Trophoblast cell (in vitro differentiated cells and primary cell): Measurements from ENCODE around the gene PCLO.

ENCODE experiments used
- DNase-seq, 2 donors: peaks; one replicate each; pipeline ENCODE4 v3.0.0-alpha.2; 2016
- H2AFZ ChIP-seq: 2 replicates; pipeline ENCODE4 v1.6.1; 2013; ENCODE audit warnings: low read length, moderate library complexity, mild to moderate bottlenecking; ENCODE audit not compliant: insufficient read depth, poor library complexity
- H2AK5ac ChIP-seq: 2 replicates; pipeline ENCODE4 v1.6.1; 2013; ENCODE audit warnings: mild to moderate bottlenecking, low read length
- H2BK120ac ChIP-seq: 2 replicates; pipeline ENCODE4 v1.6.1; 2013; ENCODE audit warnings: low read length, mild to moderate bottlenecking, moderate library complexity; ENCODE audit not compliant: insufficient read depth, poor library complexity
- H2BK12ac ChIP-seq: 2 replicates; pipeline ENCODE4 v1.6.1; 2013; ENCODE audit warnings: mild to moderate bottlenecking, low read length, moderate library complexity
- H2BK5ac ChIP-seq: 2 replicates; pipeline ENCODE4 v1.6.1; 2013; ENCODE audit warnings: low read length, low read depth, moderate library complexity, mild to moderate bottlenecking; ENCODE audit not compliant: poor library complexity
- H3K14ac ChIP-seq: 2 replicates; pipeline ENCODE4 v1.6.1; 2013; ENCODE audit warnings: mild to moderate bottlenecking, low read length
- H3K18ac ChIP-seq: 2 replicates; pipeline ENCODE4 v1.6.1; 2013; ENCODE audit warnings: mild to moderate bottlenecking, low read length
- H3K23ac ChIP-seq: 2 replicates; pipeline ENCODE4 v1.6.1; 2013; ENCODE audit warnings: low read length
- H3K27ac ChIP-seq: 2 replicates; pipeline ENCODE4 v1.5.1; 2013; ENCODE audit warnings: low read depth, mild to moderate bottlenecking, inconsistent platforms, low read length, moderate library complexity
- H3K27me3 ChIP-seq: 2 replicates; pipeline ENCODE4 v1.6.1; 2013; ENCODE audit warnings: inconsistent platforms, mild to moderate bottlenecking, low read length, moderate library complexity; ENCODE audit not compliant: insufficient read depth
- H3K36me3 ChIP-seq, 2 experiments: 1 replicate in 1 of 2; 2 replicates in 1 of 2; pipeline ENCODE4 v1.6.1; 2013; ENCODE audit warnings: low read length in 2 of 2, mild to moderate bottlenecking in 2 of 2, moderate library complexity in 1 of 2; ENCODE audit not compliant: insufficient read depth in 2 of 2, control insufficient read depth in 1 of 2
- H3K4ac ChIP-seq: 2 replicates; pipeline ENCODE4 v1.6.1; 2013; ENCODE audit warnings: low read depth, mild to moderate bottlenecking, low read length, moderate library complexity
- H3K4me1 ChIP-seq, 2 experiments: 1 replicate in 1 of 2; 2 replicates in 1 of 2; pipeline ENCODE4 v1.6.1; 2013; ENCODE audit warnings: low read length in 2 of 2, mild to moderate bottlenecking in 2 of 2, moderate library complexity in 1 of 2; ENCODE audit not compliant: insufficient read depth in 2 of 2, control insufficient read depth in 1 of 2
- H3K4me2 ChIP-seq: 2 replicates; pipeline ENCODE4 v1.6.1; 2013; ENCODE audit warnings: inconsistent platforms, mild to moderate bottlenecking, low read length, moderate library complexity
- H3K4me3 ChIP-seq: 2 replicates; pipeline ENCODE4 v1.5.1; 2013; ENCODE audit warnings: mild to moderate bottlenecking, low read depth, low read length, inconsistent platforms
- H3K79me1 ChIP-seq: one replicate; pipeline ENCODE4 v1.6.1; 2013; ENCODE audit warnings: low read length
- H3K79me2 ChIP-seq: 2 replicates; pipeline ENCODE4 v1.6.1; 2013; ENCODE audit warnings: low read length, mild to moderate bottlenecking; ENCODE audit not compliant: control insufficient read depth, insufficient read depth, poor library complexity
- H3K9ac ChIP-seq: 2 replicates; pipeline ENCODE4 v1.6.1; 2013; ENCODE audit warnings: mild to moderate bottlenecking, low read length
- H3K9me3 ChIP-seq: 2 replicates; pipeline ENCODE4 v1.6.1; 2013; ENCODE audit warnings: low read depth, mild to moderate bottlenecking, control low read depth, inconsistent platforms, low read length; ENCODE audit not compliant: insufficient read depth
- H4K12ac ChIP-seq: 2 replicates; pipeline ENCODE4 v1.6.1; 2013; ENCODE audit warnings: low read depth, mild to moderate bottlenecking, low read length, moderate library complexity
- H4K8ac ChIP-seq: 2 replicates; pipeline ENCODE4 v1.6.1; 2013; ENCODE audit warnings: low read depth, mild to moderate bottlenecking, low read length, moderate library complexity
- H4K91ac ChIP-seq: one replicate; pipeline ENCODE4 v1.6.1; 2013; ENCODE audit warnings: low read depth, mild to moderate bottlenecking, low read length, moderate library complexity
- WGBS: extraction: QIAGEN DNeasy Blood & Tissue Kit; methylation state at CpG from one replicate; pipeline ENCODE4 v1.1.7; 2013; ENCODE audit warnings: missing lambda C conversion rate; ENCODE audit not compliant: insufficient read length, insufficient coverage; ENCODE audit errors: extremely low coverage; 5-methylcytosine and 5-hydroxymethylcytosine counted together

PCLO gene

DNA sequence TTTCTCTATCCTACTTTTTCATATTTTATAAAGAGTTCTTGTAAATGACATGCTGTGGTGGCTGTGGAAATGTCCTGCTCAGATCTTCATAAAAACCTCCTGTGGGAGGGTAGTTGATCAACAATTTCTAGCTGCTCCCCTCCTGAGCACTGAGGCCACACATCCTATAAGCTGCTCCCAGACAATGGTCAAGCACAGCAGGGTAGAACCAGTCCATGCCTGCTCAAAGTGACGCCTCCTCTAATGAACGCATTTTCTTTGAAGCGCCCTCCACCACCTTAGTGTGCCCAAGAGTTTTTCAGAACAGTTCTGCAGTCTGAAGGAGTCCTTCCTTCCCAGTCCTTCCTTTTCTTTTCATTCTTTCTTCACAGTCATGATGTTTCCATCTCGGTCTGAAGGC is 420.5 kb downstream of the PCLO start:
- Histone ChIP-seq H3K27ac (no peak overlapping the region), H3K4me3 (no peak overlapping the region), H2BK12ac (peak overlapping the region; percentile 69), H2AK5ac (peak overlapping the region; percentile 47), H4K8ac (no peak overlapping the region), H3K4me2 (no peak overlapping the region), H3K9ac (no peak overlapping the region), H2BK120ac (peak overlapping the region; percentile 97), H3K9me3 (no peaks in the 10 kb centered on the region), H3K18ac (no peak overlapping the region), H3K79me2 (no peaks in the 10 kb centered on the region), H4K12ac (no peak overlapping the region), H3K79me1 (peaks cover 6% of the 10 kb centered on the region), H2BK5ac (no peak overlapping the region), H3K4me1 (peaks cover 4 to 6% of the 10 kb centered on the region in 2 experiments), H4K91ac (peak overlapping the region; percentile 18), H3K27me3 (no peaks in the 10 kb centered on the region), H3K14ac (no peak overlapping the region), H3K23ac (no peak overlapping the region), H3K36me3 (no peaks in the 10 kb centered on the region), H3K4ac (no peak overlapping the region), H2AFZ (no peak overlapping the region)
- DNase-seq = no peak
- WGBS = no CpG with 5 or more reads among the region's 4 CpGs

GRCh38 chr7:82741493-82741892 is 421.2 kb downstream of the PCLO start:
- H2BK5ac ChIP-seq = no peak overlapping the region
- H2BK12ac ChIP-seq = no peak overlapping the region
- no peak overlapping the region for H3K4ac ChIP-seq
- no peaks in the 10 kb centered on the region for H3K27me3 ChIP-seq
- H3K4me2 ChIP-seq = no peak overlapping the region
- H3K27ac ChIP-seq = no peak overlapping the region
- H3K14ac ChIP-seq = no peak overlapping the region
- H3K18ac ChIP-seq = no peak overlapping the region
- no peak overlapping the region for H4K12ac ChIP-seq
- H3K9me3 ChIP-seq = no peaks in the 10 kb centered on the region
- H3K9ac ChIP-seq = no peak overlapping the region
- no peak overlapping the region for H3K23ac ChIP-seq
- H3K4me1 ChIP-seq = peaks cover 4 to 6% of the 10 kb centered on the region in 2 experiments
- H4K91ac ChIP-seq = no peak overlapping the region
- no peak overlapping the region for H3K4me3 ChIP-seq
- no peak for DNase-seq
- H2BK120ac ChIP-seq = no peak overlapping the region
- H3K79me2 ChIP-seq = no peaks in the 10 kb centered on the region
- no peak overlapping the region for H4K8ac ChIP-seq
- H2AK5ac ChIP-seq = no peak overlapping the region
- H3K79me1 ChIP-seq = peaks cover 6% of the 10 kb centered on the region
- no peak overlapping the region for H2AFZ ChIP-seq
- H3K36me3 ChIP-seq = no peaks in the 10 kb centered on the region

- Histone ChIP-seq H3K4ac (no peak overlapping the region), H3K4me2 (no peak overlapping the region), H3K27ac (no peak overlapping the region), H3K14ac (no peak overlapping the region), H3K79me1 (peaks cover 6% of the 10 kb centered on the region), H3K9me3 (no peaks in the 10 kb centered on the region), H3K36me3 (no peaks in the 10 kb centered on the region), H2BK12ac (no peak overlapping the region), H2AK5ac (no peak overlapping the region), H4K91ac (no peak overlapping the region), H2BK120ac (no peak overlapping the region), H2BK5ac (no peak overlapping the region), H3K4me1 (peaks cover 3 to 6% of the 10 kb centered on the region in 2 experiments), H3K9ac (no peak overlapping the region), H4K8ac (no peak overlapping the region), H4K12ac (no peak overlapping the region), H3K23ac (no peak overlapping the region), H3K18ac (no peak overlapping the region), H2AFZ (no peak overlapping the region), H3K27me3 (no peaks in the 10 kb centered on the region), H3K4me3 (no peak overlapping the region), H3K79me2 (no peaks in the 10 kb centered on the region)
- DNase-seq = peak; percentile 57 to 77
- WGBS = 100% methylated on average over 1 of the region's 3 CpGs
These were observed 422.3 kb downstream of the PCLO start for GRCh38 chr7:82740246-82740848.

GRCh38 chr7:82736633-82737032 is 426.1 kb downstream of the PCLO start:
- H3K9me3 ChIP-seq = no peaks in the 10 kb centered on the region
- no peak overlapping the region for H2AK5ac ChIP-seq
- H3K4ac ChIP-seq = no peak overlapping the region
- no peak overlapping the region for H2BK5ac ChIP-seq
- no peak overlapping the region for H4K8ac ChIP-seq
- no peaks in the 10 kb centered on the region for H3K36me3 ChIP-seq
- no peak overlapping the region for H4K12ac ChIP-seq
- no peaks in the 10 kb centered on the region for H3K79me2 ChIP-seq
- H3K27me3 ChIP-seq = no peaks in the 10 kb centered on the region
- no peak overlapping the region for H3K4me2 ChIP-seq
- no peak for DNase-seq
- H2AFZ ChIP-seq = no peak overlapping the region
- no peak overlapping the region for H4K91ac ChIP-seq
- no peak overlapping the region for H3K23ac ChIP-seq
- no peak overlapping the region for H3K14ac ChIP-seq
- H3K9ac ChIP-seq = no peak overlapping the region
- H3K79me1 ChIP-seq = no peaks in the 10 kb centered on the region
- no peak overlapping the region for H2BK12ac ChIP-seq
- H3K18ac ChIP-seq = no peak overlapping the region
- H3K4me3 ChIP-seq = no peak overlapping the region
- no peak overlapping the region for H2BK120ac ChIP-seq
- H3K27ac ChIP-seq = no peak overlapping the region
- WGBS = no CpG with 5 or more reads among the region's 3 CpGs
- no peaks in the 10 kb centered on the region for H3K4me1 ChIP-seq
